Activated B cell treated with CpG ODN at 0.5 μM for 24 hours (primary cell): Measurements from ENCODE around the gene ZNF883. TPM values are rescaled to one million over a fixed set of nuclear protein-coding genes. Genes with fewer than 3 reads are reported as not detected.
A peak's percentile ranks its signal among the peaks of the same experiment; 100 is the strongest.

Experiments used
- ATAC-seq: fragments of 200-7000 bp; cut with Tn5 transposase; one replicate; pipeline ENCODE4 v1.10.0; 2021; ENCODE audit warnings: low read depth, mild to moderate bottlenecking, moderate library complexity
- CTCF ChIA-PET: fragments of 350-600 bp; sonication (Branson Sonifier 250); formaldehyde crosslinking; loops from one replicate; lab custom pipeline; 2021; ENCODE audit warnings: antibody characterized with exemption; lab: Charles Lee
- POLR2A ChIA-PET: fragments of 350-600 bp; sonication (Branson Sonifier 250); formaldehyde crosslinking; loops from one replicate; lab custom pipeline; 2021; ENCODE audit warnings: antibody characterized with exemption; lab: Charles Lee
- DNase-seq: peaks from one replicate; pipeline ENCODE4 v3.0.0; 2022
- H3K27ac Mint-ChIP-seq: one replicate; pipeline ENCODE4 v1.8.0; 2020; ENCODE audit warnings: mixed read lengths
- H3K27me3 Mint-ChIP-seq: one replicate; pipeline ENCODE4 v1.8.0; 2021; ENCODE audit warnings: mixed read lengths
- H3K36me3 Mint-ChIP-seq: one replicate; pipeline ENCODE4 v1.8.0; 2021; ENCODE audit warnings: low read depth, mixed read lengths
- H3K4me1 Mint-ChIP-seq: one replicate; pipeline ENCODE4 v1.8.0; 2021; ENCODE audit warnings: mixed read lengths
- H3K4me3 Mint-ChIP-seq: one replicate; pipeline ENCODE4 v1.8.0; 2020; ENCODE audit warnings: mild to moderate bottlenecking, mixed read lengths
- H3K9me3 Mint-ChIP-seq: one replicate; pipeline ENCODE4 v1.8.0; 2020; ENCODE audit warnings: mixed read lengths
- intact Hi-C: fragments of 100-400 bp; cut with micrococcal nuclease; formaldehyde crosslinking; loops from one replicate; pipeline ENCODE4 v1.15.1; 2024
- total RNA-seq: library from RNA; stranded (reverse); gene quantifications from 2 replicates; pipeline ENCODE4 v1.2.3, GENCODE V29; 2022
- TF ChIP-seq, protein P1 (sequence below): fragments of 200-600 bp; IDR thresholded peaks from one replicate; pipeline ENCODE4 v1.8.0; 2022; ENCODE audit warnings: antibody characterized with exemption, mild to moderate bottlenecking

ZNF883 gene
- total RNA-seq, 1 donor from 2014 or later, result 0.33 TPM

DNA sequence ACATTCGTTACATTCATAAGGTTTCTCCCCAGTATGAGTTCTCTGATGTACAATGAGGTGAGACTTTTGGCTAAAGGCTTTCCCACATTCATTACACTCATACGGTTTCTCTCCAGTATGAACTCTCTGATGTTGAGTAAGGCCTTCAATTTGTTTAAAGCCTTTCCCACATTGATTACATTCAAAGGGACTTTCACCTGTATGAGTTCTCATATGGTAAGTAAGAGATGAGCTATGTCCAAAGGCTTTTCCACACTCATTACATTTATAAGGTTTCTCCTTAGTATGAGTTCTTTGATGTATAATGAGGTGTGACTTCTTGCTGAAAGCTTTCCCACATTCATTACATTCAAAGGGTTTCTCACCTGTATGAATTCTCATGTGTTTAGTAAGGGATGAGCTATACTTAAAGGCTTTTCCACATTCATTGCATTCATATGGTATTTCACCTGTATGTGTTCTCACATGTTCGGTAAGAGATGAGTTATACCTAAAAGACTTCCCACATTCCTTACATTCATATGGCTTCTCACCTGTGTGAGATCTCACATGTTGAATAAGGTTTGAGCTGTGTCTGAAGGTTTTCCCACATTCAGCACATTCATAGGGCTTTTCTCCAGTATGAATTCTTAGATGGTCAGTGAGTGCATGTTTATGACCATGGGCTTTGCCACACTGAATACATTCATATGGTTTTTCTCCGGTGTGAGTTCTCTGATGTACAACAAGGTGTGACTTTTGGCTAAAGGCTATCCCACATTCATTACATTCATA is 31.1 kb upstream of the ZNF883 start:
- TF ChIP-seq, protein P1, sequence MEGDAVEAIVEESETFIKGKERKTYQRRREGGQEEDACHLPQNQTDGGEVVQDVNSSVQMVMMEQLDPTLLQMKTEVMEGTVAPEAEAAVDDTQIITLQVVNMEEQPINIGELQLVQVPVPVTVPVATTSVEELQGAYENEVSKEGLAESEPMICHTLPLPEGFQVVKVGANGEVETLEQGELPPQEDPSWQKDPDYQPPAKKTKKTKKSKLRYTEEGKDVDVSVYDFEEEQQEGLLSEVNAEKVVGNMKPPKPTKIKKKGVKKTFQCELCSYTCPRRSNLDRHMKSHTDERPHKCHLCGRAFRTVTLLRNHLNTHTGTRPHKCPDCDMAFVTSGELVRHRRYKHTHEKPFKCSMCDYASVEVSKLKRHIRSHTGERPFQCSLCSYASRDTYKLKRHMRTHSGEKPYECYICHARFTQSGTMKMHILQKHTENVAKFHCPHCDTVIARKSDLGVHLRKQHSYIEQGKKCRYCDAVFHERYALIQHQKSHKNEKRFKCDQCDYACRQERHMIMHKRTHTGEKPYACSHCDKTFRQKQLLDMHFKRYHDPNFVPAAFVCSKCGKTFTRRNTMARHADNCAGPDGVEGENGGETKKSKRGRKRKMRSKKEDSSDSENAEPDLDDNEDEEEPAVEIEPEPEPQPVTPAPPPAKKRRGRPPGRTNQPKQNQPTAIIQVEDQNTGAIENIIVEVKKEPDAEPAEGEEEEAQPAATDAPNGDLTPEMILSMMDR, result no peak
- Mint-ChIP-seq H3K36me3 (peaks cover 58% of the 10 kb centered on the region), H3K27ac (no peak overlapping the region), H3K4me1 (no peaks in the 10 kb centered on the region), H3K9me3 (peaks cover 40% of the 10 kb centered on the region), H3K27me3 (no peaks in the 10 kb centered on the region), H3K4me3 (no peak overlapping the region)
- ChIA-PET CTCF (no interaction called here), POLR2A (no interaction called here)
- no peak for ATAC-seq
- DNase-seq, result no peak
- intact Hi-C loops, result no loop called here

DNA sequence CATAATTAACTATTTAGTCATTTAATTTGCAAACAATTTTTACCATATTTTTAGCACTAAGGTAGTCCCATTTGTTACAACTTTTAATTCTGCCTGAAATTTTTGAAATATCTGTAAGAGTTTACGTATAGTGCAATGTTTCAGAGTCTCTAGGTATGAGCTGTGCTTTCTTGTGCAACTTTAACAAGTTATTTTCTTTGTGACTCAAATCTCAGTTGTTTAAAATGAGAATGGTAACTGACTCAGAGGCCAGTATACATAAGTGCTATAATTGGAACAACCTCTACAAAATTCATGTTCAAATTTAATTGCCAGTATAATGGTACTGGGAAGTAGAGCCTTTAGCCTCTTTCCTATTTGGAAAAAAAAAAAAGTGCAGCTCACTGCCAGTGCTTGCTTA is 14.2 kb upstream of the ZNF883 start:
- CTCF ChIA-PET, result no interaction called here
- H3K27ac Mint-ChIP-seq, result no peak overlapping the region

DNA sequence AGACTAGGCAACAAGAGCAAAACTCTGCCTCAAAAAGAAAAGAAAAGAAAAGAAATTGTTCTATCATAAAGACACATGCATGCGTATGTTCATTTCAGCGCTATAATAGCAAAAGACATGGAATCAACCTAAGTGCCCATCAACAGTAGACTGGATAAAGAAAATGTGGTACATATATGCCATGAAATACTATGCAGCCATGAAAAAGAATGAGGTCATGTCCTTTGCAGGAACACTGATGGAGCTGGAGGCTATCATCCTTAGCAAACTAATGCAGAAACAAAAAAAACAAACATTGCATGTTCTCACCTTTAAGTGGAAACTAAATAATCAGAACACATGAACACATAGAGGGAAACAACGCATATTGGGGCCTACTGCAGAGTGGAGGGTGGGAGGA is 6.3 kb upstream of the ZNF883 start:
- TF ChIP-seq, protein P1, result no peak
- ChIA-PET POLR2A (no interaction called here), CTCF (no interaction called here)
- Mint-ChIP-seq H3K4me3 (no peak overlapping the region), H3K9me3 (peaks cover 45% of the 10 kb centered on the region), H3K36me3 (peaks cover 10% of the 10 kb centered on the region), H3K27me3 (no peaks in the 10 kb centered on the region), H3K27ac (no peak overlapping the region), H3K4me1 (no peaks in the 10 kb centered on the region)
- no peak for DNase-seq
- intact Hi-C loops, result no loop called here
- no peak for ATAC-seq

More for the DNA sequence above, 14.2 kb upstream of the ZNF883 start:
- ATAC-seq, result no peak
- DNase-seq, result no peak
- TF ChIP-seq, protein P1, result no peak
- peaks cover 39% of the 10 kb centered on the region for H3K9me3 Mint-ChIP-seq
- no peaks in the 10 kb centered on the region for H3K4me1 Mint-ChIP-seq
- intact Hi-C loops, result no loop called here
- POLR2A ChIA-PET, result no interaction called here
- no peaks in the 10 kb centered on the region for H3K36me3 Mint-ChIP-seq
- H3K4me3 Mint-ChIP-seq, result no peak overlapping the region
- peaks cover 6% of the 10 kb centered on the region for H3K27me3 Mint-ChIP-seq

DNA sequence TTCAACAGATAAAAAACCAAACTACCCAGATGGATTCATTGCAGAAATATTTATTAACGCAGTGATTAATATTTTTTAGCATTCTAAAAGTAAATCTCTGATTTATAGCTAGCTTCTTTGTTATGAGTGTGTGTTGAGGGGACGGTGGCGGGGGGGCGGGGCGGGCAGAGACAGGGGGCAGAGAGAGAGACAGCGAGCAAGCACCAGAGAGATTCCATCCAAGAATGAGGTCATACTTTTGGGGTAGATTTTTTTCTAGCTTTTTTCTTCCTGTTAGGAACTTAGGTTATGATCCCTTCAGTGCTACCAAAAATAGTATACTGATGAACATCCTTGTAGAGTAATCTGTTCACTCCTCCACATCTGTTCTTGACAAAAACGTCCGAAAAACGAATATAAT is 500 bp upstream of the ZNF883 start:
- POLR2A ChIA-PET, result no interaction called here
- peaks cover 24% of the 10 kb centered on the region for H3K9me3 Mint-ChIP-seq
- no peak for ATAC-seq
- H3K27ac Mint-ChIP-seq, result no peak overlapping the region
- CTCF ChIA-PET, result no interaction called here
- H3K36me3 Mint-ChIP-seq, result peaks cover 9% of the 10 kb centered on the region
- no peak for DNase-seq
- intact Hi-C loops, result no loop called here
- no peaks in the 10 kb centered on the region for H3K4me1 Mint-ChIP-seq
- TF ChIP-seq, protein P1, result no peak
- peaks cover 7% of the 10 kb centered on the region for H3K27me3 Mint-ChIP-seq
- peak overlapping the region; percentile 76 for H3K4me3 Mint-ChIP-seq

DNA sequence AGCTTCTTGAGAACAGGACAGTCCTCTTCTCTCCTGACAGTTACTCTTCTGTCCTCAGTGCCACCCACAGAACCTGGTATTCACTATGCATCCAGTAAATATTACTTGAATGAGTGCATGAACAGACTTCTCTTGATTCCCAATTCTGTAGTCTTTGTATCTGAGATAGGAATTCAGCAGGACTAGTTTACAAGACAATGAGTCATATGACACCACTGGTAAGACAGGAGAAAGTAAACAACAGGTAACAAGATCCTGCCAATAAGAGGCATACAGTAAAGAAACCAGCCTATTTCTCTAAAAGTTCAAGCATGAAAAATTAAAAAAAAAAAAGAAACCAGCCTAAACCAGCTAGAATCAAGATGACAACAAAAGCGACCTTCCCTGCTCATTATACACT is 6.2 kb downstream of the ZNF883 start:
- H3K27ac Mint-ChIP-seq, result no peak overlapping the region
- H3K27me3 Mint-ChIP-seq, result peaks cover 1% of the 10 kb centered on the region
- TF ChIP-seq, protein P1, result no peak
- H3K4me1 Mint-ChIP-seq, result no peaks in the 10 kb centered on the region
- no peak for ATAC-seq
- ChIA-PET POLR2A (no interaction called here), CTCF (no interaction called here)
- no peak overlapping the region for H3K4me3 Mint-ChIP-seq
- DNase-seq, result no peak
- peaks cover 28% of the 10 kb centered on the region for H3K9me3 Mint-ChIP-seq
- intact Hi-C loops, result no loop called here
- H3K36me3 Mint-ChIP-seq, result peaks cover 21% of the 10 kb centered on the region
